NCI-H2227 (cell line): ENCODE measurements around the gene FUT4.

Experiments
- DNase-seq: peaks from one replicate; lab custom pipeline; 2025; ENCODE audit not compliant: unreplicated experiment; lab: John Stamatoyannopoulos, UW

Gene FUT4

DNA sequence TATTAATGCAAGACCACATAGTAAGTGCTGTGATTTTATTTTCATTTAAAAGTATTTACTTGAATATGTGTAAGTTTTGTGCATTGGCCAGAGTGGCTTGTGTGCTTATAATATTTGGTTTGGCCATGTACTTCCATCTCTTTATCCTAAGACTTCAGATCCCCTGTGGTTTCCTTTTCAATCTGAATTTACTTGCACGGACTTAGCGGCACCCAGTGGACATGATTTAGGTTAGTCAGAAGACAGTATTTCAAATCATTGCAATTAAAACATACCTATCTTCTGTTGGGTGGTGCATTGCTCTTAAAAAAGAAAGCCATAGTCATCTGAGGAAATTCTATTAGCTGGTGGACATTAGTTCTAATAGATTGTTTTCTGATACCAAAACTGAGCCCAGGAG, 54.2 kb downstream of the FUT4 start:
- DNase-seq = peak; percentile 11
